Activated CD8-positive, alpha-beta T cell treated with anti-CD3 and anti-CD28 coated beads, Interleukin-2, amount 10 ng/mL, durations not matched to agents 7 days and 5 days (primary cell): Measurements from ENCODE around the gene RRP15. TPM values are rescaled to one million over a fixed set of nuclear protein-coding genes. Genes with fewer than 3 reads are reported as not detected.

Experiments used
- ATAC-seq: fragments of 150-1000 bp; cut with Tn5 transposase; one replicate; pipeline ENCODE4 v1.10.0; 2021; ENCODE audit warnings: moderate library complexity
- CTCF ChIA-PET: fragments of 350-600 bp; sonication (Branson Sonifier 250); formaldehyde crosslinking; loops from one replicate; lab custom pipeline; 2021; ENCODE audit warnings: antibody characterized with exemption; lab: Charles Lee
- POLR2A ChIA-PET: fragments of 350-600 bp; sonication (Branson Sonifier 250); formaldehyde crosslinking; loops from one replicate; lab custom pipeline; 2021; ENCODE audit warnings: antibody characterized with exemption; lab: Charles Lee
- DNase-seq: peaks from one replicate; pipeline ENCODE4 v3.0.0-alpha.2; 2020
- H3K27ac Mint-ChIP-seq: one replicate; pipeline ENCODE4 v1.8.0; 2021; ENCODE audit warnings: mild to moderate bottlenecking, mixed read lengths
- H3K27me3 Mint-ChIP-seq: one replicate; pipeline ENCODE4 v1.8.0; 2021; ENCODE audit warnings: low read depth, mixed read lengths
- H3K36me3 Mint-ChIP-seq: one replicate; pipeline ENCODE4 v1.8.0; 2021; ENCODE audit warnings: low read depth, mixed read lengths
- H3K4me1 Mint-ChIP-seq: one replicate; pipeline ENCODE4 v1.8.0; 2021; ENCODE audit warnings: low read depth, mixed read lengths
- H3K4me3 Mint-ChIP-seq: one replicate; pipeline ENCODE4 v1.8.0; 2021; ENCODE audit warnings: mild to moderate bottlenecking, mixed read lengths
- H3K9me3 Mint-ChIP-seq: one replicate; pipeline ENCODE4 v1.8.0; 2022; ENCODE audit warnings: mixed read lengths; ENCODE audit not compliant: insufficient read depth
- total RNA-seq, 2 experiments: library from RNA; stranded (reverse); gene quantifications; one replicate each; pipeline ENCODE4 v1.2.3, GENCODE V29; 2021

RRP15 gene
- total RNA-seq, 2 experiments from 2014 or later: 13.4 to 15.7 TPM

DNA sequence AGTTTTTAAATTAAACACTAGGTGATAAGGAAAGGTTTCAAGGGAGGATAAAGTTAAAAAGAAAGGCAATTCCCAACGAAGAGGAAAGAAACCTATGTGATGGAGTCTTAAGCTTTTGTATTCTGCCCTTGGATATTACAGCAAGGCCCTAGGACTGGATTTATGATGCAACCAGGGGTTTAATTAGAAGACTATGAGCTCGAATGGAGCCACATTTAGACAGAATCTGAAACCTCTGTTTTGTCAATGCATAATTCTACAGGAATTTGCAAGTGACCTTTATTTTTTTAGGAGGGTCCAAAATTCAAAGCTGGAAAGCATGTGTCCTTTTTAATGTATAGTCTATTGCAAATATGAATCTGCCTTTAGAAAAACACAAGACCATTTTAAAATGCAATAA is 98.0 kb downstream of the RRP15 start:
- Mint-ChIP-seq H3K27me3 (peaks cover 23% of the 10 kb centered on the region), H3K27ac (no peak overlapping the region), H3K4me3 (no peak overlapping the region), H3K36me3 (no peaks in the 10 kb centered on the region), H3K4me1 (peaks cover 9% of the 10 kb centered on the region), H3K9me3 (no peaks in the 10 kb centered on the region)
- DNase-seq (no peak), ATAC-seq (no peak)
- ChIA-PET CTCF (no interaction called here), POLR2A (no interaction called here)

DNA sequence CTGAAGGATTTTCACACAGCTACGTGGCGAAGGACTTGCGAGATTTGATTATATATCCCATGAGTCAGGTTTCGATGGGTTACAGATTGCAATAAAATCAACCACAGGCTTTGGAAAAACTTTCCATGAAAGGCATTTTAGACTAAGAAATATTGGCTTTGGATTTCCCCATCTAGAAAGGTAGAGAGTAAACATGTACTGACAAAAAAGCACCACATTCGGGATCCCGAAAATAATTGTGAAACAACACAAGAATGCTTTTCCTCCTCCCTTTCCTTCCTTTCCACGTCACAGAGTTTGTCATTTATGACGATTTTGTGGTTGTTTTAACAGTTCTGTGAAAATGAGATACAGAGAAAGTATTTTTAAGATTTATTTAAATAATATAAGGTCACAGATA is 98.6 kb downstream of the RRP15 start:
- Mint-ChIP-seq H3K9me3 (no peaks in the 10 kb centered on the region), H3K36me3 (no peaks in the 10 kb centered on the region), H3K4me3 (no peak overlapping the region), H3K27me3 (peaks cover 23% of the 10 kb centered on the region), H3K27ac (no peak overlapping the region), H3K4me1 (peaks cover 9% of the 10 kb centered on the region)
- ChIA-PET POLR2A (no interaction called here), CTCF (no interaction called here)
- no peak for DNase-seq
- no peak for ATAC-seq

DNA sequence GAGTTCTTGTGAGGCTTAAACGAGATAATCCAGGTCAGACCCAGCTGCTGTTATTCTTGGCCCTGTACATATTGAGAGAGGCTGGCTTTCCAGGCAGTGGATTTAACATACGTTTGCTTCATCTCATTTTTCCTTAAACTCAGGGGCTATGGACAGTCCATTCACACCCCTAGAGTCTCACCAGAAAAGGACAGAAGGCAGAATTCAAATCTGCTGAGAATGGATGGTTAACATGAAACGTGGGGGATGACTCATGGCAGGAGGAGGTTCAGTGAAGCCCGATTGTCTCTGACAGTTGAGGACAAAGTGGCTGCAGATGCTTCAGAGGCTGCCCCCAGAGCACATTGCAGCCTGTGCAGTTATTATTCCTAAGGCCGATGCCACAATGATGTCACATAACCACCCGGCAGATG is 99.5 kb downstream of the RRP15 start:
- ATAC-seq (no peak), DNase-seq (no peak)
- Mint-ChIP-seq H3K9me3 (no peaks in the 10 kb centered on the region), H3K36me3 (no peaks in the 10 kb centered on the region), H3K4me3 (no peak overlapping the region), H3K27ac (no peak overlapping the region), H3K27me3 (peaks cover 24% of the 10 kb centered on the region), H3K4me1 (peaks cover 9% of the 10 kb centered on the region)
- CTCF ChIA-PET: no interaction called here
- POLR2A ChIA-PET: no interaction called here

Other genes starting within 250 kb of the RRP15 start
- not detected for gene TGFB2, start 60.0 kb downstream of the RRP15 start, total RNA-seq